HG03135 (cell line): ENCODE measurements around the gene ECSCR.
A peak's percentile ranks its signal among the peaks of the same experiment; 100 is the strongest.
"Not testable (repeated sequence)": the region's sequence is repeated elsewhere in the genome, so short reads cannot be mapped to it uniquely, and the experiment has no call there.

Experiments used
- ATAC-seq: cut with Tn5 transposase; IDR thresholded peaks from one replicate; pipeline ENCODE4 v1.9.1; 2021; ENCODE audit warnings: mild to moderate bottlenecking, moderate library complexity; ENCODE audit not compliant: unreplicated experiment

Gene ECSCR, protein sequence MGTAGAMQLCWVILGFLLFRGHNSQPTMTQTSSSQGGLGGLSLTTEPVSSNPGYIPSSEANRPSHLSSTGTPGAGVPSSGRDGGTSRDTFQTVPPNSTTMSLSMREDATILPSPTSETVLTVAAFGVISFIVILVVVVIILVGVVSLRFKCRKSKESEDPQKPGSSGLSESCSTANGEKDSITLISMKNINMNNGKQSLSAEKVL

DNA sequence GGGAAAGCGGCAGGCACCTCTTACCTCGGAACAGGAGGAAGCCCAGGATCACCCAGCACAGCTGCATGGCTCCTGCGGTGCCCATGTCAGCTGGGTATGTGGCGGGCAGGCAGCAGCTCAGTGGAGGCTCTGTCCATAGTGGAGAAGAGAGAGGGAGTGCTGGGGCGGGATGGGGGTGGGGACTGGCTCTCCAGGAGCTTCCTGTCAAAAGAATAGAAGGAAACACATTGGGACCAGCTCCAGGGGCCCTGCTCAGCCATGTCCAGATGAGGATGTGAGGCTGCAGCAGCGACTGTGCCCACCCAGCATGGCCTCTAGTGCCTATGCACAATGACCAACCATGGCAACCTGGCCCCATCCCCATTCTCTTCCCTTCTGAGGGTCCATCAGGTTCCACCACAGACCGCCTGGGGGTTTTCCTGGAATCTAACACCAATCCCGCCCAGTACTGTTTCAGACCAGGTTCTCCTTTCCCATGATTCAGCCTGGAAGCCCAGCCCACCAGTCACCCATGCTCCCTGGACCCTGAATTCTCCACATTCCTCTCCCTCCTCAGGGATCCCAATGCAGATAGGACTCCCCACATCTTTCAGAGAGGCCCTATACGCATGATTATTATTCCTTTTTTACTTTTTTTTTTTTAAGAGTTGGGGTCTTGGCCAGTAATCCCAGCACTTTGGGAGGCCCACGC lies at the start of gene ECSCR:
TSS of gene ECSCR (minus strand) at position 158 of the 691 bp plus-strand sequence. CDS start at position 85, 73 bp downstream.
- no peak for ATAC-seq

DNA sequence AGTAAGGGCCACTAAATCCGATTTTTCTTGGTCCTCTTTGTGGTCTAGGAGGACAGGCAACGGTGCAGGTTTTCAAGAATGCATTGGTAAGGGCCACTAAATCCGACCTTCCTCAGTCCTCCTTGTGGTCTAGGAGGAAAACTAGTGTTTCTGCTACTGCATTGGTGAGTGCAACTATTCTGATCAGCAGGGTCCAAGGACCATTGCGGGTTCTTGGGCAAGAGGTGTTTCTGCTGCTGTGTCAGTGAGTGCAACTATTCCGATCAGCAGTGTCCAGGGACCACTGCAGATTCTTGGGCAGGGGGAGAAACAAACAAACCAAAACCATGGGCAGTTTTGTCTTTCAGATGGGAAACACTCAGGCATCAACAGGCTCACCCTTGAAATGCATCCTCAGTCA lies 42.2 kb upstream of the ECSCR start:
- ATAC-seq = not testable (repeated sequence)

DNA sequence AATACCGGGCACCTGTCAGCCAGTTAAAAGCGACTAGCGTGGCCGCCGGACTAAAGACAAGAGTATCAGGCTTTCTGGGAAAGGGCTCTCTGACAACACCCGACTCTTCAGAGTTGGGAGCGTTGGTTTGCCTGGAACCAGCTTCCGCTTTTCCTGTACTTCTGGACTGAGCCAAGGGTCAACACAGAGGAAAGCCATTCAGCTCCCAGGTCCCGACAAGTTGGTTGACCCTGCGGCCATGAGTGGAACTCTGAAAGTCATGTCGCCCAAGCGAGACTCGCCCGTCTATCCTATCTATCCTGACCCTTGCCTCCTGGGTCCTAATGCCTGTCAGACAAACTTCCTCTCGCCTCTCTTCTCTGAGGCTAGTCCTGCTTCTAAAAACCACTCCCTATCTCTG lies 41.3 kb upstream of the ECSCR start:
- ATAC-seq = not testable (repeated sequence)

DNA sequence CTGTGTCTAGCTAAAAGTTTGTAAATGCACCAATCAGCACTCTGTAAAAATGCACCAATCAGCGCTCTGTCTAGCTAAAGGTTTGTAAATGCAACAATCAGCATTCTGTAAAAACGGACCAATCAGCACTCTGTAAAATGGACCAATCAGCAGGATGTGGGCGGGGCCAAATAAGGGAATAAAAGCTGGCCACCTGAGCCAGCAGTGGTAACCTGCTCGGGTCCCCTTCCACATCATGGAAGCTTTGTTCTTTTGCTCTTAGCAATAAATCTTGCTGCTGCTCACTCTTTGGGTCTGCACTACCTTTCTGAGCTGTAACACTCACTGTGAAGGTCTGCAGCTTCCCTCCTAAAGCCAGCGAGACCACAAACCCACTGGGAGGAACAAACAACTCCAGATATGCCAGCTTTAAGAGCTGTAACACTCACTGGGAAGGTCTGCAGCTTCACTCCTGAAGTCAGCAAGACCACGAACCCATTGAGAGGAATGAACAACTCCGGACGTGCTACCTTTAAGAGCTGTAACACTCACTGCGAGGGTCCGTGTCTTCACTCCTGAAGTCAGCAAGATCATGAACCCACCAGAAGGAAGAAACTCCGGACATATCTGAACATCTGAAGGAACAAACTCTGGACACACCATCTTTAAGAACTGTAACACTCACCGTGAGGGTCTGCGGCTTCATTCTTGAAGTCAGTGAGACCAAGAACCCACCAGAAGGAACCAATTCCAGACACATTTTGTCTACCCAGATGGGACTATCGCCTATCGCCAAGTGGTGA lies 40.7 kb upstream of the ECSCR start:
- ATAC-seq = not testable (repeated sequence)

DNA sequence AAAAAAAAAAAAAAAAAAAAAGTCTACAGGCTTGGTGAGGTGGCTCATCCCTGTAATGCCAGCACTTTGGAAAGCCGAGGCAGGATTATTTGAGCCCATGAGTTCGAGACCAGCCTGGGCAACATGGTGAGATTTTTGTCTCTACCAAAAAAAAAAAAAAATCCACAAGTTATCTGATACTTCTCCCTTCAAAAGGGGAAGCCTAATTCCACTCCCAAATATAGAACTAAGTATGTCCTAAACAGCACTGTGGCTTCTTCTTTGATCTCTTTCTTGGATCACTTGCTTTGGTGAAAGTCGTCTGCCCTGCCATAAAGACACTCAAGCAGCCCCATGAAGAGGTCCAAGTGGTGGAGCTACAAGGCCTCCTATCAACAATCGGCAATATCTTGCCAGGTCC lies 38.8 kb upstream of the ECSCR start:
- ATAC-seq = no peak

GRCh38 chr5:139495638-139496435 lies 33.3 kb upstream of the ECSCR start:
- no peak for ATAC-seq

GRCh38 chr5:139494832-139495231 lies 32.3 kb upstream of the ECSCR start:
- no peak for ATAC-seq

- no peak for ATAC-seq
Observed at GRCh38 chr5:139494256-139494655, 31.7 kb upstream of the ECSCR start.

- ATAC-seq = no peak
Observed at GRCh38 chr5:139492700-139493192, 30.2 kb upstream of the ECSCR start.

DNA sequence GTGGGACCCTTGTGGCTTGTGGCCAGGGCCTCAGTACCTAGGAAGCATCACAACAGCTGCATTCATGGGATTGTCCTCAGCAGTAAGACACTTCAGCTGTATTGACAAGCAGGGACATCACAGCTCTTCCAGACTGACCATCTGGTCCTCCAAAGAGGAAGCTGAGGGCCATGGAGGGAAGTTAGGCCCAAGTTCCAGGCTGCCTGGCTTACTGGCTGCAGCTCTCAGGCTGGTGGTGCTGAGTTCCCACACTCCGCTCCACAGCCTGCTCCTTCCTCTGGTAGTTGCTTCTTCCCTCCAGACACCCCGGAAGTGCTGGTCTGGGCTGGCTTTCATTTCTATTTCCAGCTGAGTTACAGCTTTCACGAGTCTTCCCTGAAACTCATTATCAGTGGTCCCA lies 25.7 kb upstream of the ECSCR start:
- no peak for ATAC-seq

GRCh38 chr5:139486201-139486600 lies 23.7 kb upstream of the ECSCR start:
- ATAC-seq = no peak

DNA sequence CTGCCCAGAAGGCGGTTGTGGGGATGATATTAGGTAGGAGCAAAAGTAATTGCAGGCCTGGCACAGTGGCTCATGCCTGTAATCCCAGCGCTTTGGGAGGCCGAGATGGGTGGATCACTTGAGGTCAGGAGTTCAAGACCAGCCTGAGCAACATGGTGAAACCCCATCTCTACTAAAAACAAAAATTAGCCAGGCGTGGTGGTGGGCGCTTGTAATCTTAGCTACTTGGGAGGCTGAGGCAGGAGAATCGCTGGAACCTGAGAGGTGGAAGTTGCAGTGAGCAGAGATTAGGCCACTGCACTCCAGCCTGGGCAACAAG lies 20.3 kb upstream of the ECSCR start:
- not testable (repeated sequence) for ATAC-seq

DNA sequence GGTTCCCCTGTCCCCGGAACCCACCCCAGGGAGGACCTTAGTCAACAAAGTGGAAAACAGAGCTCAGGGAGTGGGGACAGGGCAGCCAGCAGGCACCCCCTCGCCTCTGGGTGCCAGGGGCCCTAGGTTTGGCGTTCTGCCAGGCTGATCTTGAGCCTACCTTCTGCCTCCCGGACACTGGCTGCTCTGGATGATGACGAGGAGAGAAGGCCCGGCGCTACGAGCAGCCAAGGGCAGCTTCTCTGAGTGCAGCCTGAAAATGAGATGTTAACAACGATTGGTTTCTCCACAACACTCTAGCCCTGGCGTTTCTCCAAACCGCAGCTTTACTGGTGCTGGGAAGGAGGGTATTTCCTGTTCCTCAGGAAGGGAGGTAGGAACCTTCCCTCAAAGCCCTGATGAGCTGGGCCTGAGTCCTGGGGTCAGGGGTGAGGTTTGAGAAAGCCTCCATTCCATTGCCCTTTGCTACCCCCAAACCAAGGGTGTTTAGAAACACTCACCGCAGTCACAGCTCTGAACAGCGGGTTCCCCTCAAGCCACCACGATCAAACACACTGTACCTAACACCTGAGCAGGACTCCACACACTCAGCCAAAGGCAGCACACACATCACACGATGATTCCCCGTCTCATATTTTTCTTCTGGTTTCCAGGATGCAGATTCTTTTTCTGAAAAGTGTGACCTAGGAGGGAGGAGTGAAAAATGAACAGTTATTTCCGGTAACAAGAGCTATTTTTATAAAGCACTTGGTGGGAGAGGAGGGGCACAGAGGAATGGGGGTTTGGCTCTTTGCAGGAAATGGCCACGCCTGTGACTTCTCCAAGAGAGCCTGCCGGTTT lies 19.7 kb upstream of the ECSCR start, which contains the start of gene STING1:
TSS of gene STING1 (minus strand) at position 709 of the 840 bp plus-strand sequence. CDS start 1,054 bp downstream, outside the sequence.
- peak; percentile 54 for ATAC-seq

GRCh38 chr5:139481580-139482049 lies 19.1 kb upstream of the ECSCR start:
- ATAC-seq = peak; percentile 23

DNA sequence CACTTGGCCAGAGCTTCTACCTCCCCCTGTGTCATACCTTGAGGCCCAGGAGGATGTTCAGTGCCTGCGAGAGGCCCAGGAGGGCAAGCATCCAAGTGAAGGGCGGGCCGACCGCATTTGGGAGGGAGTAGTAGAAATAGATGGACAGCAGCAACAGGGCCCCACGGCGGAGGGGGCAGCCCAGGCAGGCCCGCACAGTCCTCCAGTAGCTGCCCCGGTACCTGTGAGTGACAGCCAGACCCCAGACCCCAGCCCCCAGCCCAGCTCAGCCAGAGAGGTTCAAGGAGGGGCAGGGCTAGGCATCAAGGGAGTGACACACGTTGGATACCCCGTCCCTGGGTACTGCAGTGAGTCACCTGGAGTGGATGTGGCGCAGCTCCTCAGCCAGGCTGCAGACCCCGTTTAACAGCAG lies 18.6 kb upstream of the ECSCR start:
- no peak for ATAC-seq

GRCh38 chr5:139479729-139480128 lies 17.2 kb upstream of the ECSCR start:
- ATAC-seq = not testable (repeated sequence)

- not testable (repeated sequence) for ATAC-seq
Observed at GRCh38 chr5:139478657-139479423, 16.3 kb upstream of the ECSCR start.

- ATAC-seq = no peak
Observed at GRCh38 chr5:139475865-139476617, 13.5 kb upstream of the ECSCR start.
